Activated T-helper 1 cell treated with anti-CD3 and anti-CD28 coated beads, Interleukin-12 subunit alpha, Interleukin-12 subunit beta, Interleukin-2, Interleukin-4 antibody, amounts not matched to agents 30 ng/mL and 10 ng/mL and 1 ng/mL, durations not matched to agents 14 hours and 24 hours and 36 hours (primary cell): ENCODE data around the gene CHD5. TPM values are rescaled to one million over a fixed set of nuclear protein-coding genes. Genes with fewer than 3 reads are reported as not detected.

Source experiments
- DNase-seq: peaks from one replicate; pipeline ENCODE4 v3.0.0; 2021; ENCODE audit warnings: low spot score
- H3K27ac Mint-ChIP-seq: one replicate; pipeline ENCODE4 v1.8.0; 2021; ENCODE audit warnings: mild to moderate bottlenecking, mixed read lengths
- H3K27me3 Mint-ChIP-seq: one replicate; pipeline ENCODE4 v1.8.0; 2022; ENCODE audit warnings: mild to moderate bottlenecking, moderate library complexity, mixed read lengths; ENCODE audit not compliant: insufficient read depth
- H3K36me3 Mint-ChIP-seq: one replicate; pipeline ENCODE4 v1.8.0; 2021; ENCODE audit warnings: low read depth, mixed read lengths
- H3K4me1 Mint-ChIP-seq: one replicate; pipeline ENCODE4 v1.8.0; 2021; ENCODE audit warnings: low read depth, mixed read lengths
- H3K4me3 Mint-ChIP-seq: one replicate; pipeline ENCODE4 v1.8.0; 2021; ENCODE audit warnings: mild to moderate bottlenecking, moderate library complexity, mixed read lengths
- H3K9me3 Mint-ChIP-seq: one replicate; pipeline ENCODE4 v1.8.0; 2021; ENCODE audit warnings: mixed read lengths
- intact Hi-C: fragments of 100-400 bp; cut with micrococcal nuclease; formaldehyde crosslinking; loops from one replicate; pipeline ENCODE4 v1.15.1; 2024
- total RNA-seq: library from RNA; stranded (reverse); gene quantifications from 2 replicates; pipeline ENCODE4 v1.2.3, GENCODE V29; 2022

CHD5 gene
- total RNA-seq, 1 donor from 2014 or later = 0.62 TPM

- H3K27ac Mint-ChIP-seq = no peak overlapping the region
- H3K36me3 Mint-ChIP-seq = no peaks in the 10 kb centered on the region
- DNase-seq = no peak
- intact Hi-C loops = no loop called here
- peaks cover 11% of the 10 kb centered on the region for H3K4me1 Mint-ChIP-seq
- H3K4me3 Mint-ChIP-seq = no peak overlapping the region
- H3K27me3 Mint-ChIP-seq = peaks cover 9% of the 10 kb centered on the region
- H3K9me3 Mint-ChIP-seq = peaks cover 7% of the 10 kb centered on the region
These were observed 64.0 kb downstream of the CHD5 start for GRCh38 chr1:6116137-6116536.

DNA sequence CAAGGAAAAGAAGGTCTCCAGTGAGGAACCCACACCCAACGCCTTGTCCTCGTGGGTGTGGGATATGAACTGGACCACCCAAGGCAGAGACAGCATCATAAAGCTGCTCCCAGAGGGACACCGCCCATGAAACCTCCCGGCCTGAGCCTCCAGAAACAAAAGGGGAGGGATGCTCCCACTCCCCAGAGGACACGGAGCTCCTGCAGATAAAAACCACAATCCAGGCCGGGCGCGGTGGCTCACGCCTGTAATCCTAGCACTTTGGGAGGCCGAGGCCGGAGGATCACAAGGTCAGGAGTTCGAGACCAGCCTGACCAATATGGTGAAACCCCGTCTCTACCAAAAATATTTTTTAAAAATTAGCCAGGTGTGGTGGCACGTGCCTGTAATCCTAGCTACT lies 66.4 kb downstream of the CHD5 start:
- H3K27me3 Mint-ChIP-seq = peaks cover 9% of the 10 kb centered on the region
- intact Hi-C loops = no loop called here
- H3K4me3 Mint-ChIP-seq = no peak overlapping the region
- no peaks in the 10 kb centered on the region for H3K36me3 Mint-ChIP-seq
- peaks cover 7% of the 10 kb centered on the region for H3K9me3 Mint-ChIP-seq
- H3K27ac Mint-ChIP-seq = no peak overlapping the region
- H3K4me1 Mint-ChIP-seq = peaks cover 11% of the 10 kb centered on the region
- DNase-seq = no peak

DNA sequence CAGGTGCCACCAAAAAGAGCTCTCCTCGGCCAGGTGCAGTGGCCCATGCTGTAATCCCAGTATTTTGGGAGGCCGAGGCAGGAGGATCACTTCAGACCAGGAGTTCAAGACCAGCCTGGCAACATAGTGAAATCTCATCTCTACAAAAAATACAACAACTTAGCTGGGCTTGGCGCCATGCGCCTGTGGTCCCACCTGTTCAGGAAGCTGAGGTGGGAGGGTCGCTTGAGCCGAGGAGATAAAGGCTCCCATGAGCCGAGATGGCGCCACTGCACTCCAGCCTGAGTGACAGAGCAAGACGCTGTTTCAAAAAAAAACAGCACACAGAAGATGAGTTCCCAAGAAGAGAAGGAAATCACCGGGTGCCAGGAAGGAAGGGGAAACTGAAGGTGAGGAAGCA lies 67.0 kb downstream of the CHD5 start:
- intact Hi-C loops = no loop called here
- Mint-ChIP-seq H3K36me3 (no peaks in the 10 kb centered on the region), H3K27me3 (peaks cover 13% of the 10 kb centered on the region), H3K9me3 (peaks cover 7% of the 10 kb centered on the region), H3K4me3 (no peak overlapping the region), H3K27ac (no peak overlapping the region), H3K4me1 (peaks cover 11% of the 10 kb centered on the region)
- DNase-seq = no peak

- Mint-ChIP-seq H3K36me3 (no peaks in the 10 kb centered on the region), H3K27me3 (peaks cover 13% of the 10 kb centered on the region), H3K9me3 (peaks cover 7% of the 10 kb centered on the region), H3K27ac (no peak overlapping the region), H3K4me1 (peaks cover 11% of the 10 kb centered on the region), H3K4me3 (no peak overlapping the region)
- intact Hi-C loops = no loop called here
- DNase-seq = no peak
These were observed 67.5 kb downstream of the CHD5 start for GRCh38 chr1:6112690-6113005.

DNA sequence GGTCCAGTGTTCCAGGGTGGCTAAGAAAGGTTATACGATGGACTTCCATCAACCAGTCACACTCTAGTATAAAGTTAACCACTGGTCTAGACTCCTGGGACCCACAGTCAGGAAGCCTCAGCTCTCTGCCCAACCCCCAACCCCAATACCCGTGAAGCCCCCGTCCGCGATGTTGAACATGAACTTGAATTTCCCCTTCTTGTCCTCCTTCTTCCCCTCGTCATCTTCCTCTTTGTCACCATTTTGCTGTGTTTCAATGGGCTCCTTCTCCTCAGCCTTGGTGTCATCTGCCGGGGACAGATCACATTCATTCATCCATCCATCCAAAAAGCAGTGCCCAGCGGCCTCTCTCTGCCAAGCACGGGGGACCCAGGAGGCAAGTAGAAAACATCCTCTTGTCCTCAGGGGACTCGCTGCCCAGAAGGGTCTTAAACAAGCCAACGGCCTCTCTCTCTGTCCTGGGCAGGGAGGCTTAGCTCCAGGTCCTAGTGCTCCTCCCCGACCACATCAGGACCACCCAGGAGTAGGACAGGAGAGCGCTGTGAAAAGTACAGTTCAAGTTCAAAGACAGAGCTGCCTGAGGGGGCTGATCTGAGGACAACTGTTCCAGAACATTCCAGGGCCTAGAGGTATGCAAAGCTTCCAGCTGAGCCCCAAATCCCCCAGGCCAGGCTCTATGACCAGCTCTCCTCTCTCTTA lies 68.0 kb downstream of the CHD5 start:
- Mint-ChIP-seq H3K4me1 (peaks cover 9% of the 10 kb centered on the region), H3K9me3 (peaks cover 5% of the 10 kb centered on the region), H3K36me3 (no peaks in the 10 kb centered on the region), H3K27me3 (peaks cover 13% of the 10 kb centered on the region), H3K4me3 (no peak overlapping the region), H3K27ac (no peak overlapping the region)
- no peak for DNase-seq
- intact Hi-C loops = no loop called here

DNA sequence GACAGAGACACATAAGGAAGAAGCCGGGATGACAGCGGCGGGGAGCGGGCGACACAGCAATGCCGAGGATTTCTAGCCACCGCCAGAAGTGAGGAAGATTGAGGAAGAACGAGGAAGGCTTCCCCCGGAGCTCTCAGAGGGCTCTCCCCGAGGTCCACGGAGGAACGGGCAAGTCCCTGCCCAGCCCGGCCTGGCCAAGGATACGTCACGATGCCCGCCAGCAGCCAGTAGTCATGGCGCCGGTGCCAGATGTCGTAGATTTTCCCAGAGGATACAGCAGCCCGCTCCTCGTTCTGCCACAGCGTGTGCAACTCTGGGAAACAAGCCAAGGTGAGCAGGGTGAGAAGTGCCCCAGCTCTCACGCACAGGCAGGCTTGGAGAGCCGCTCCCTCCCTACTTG lies 68.5 kb downstream of the CHD5 start:
- intact Hi-C loops = no loop called here
- Mint-ChIP-seq H3K9me3 (no peaks in the 10 kb centered on the region), H3K4me1 (peaks cover 4% of the 10 kb centered on the region), H3K27ac (no peak overlapping the region), H3K27me3 (peaks cover 8% of the 10 kb centered on the region), H3K4me3 (no peak overlapping the region), H3K36me3 (no peaks in the 10 kb centered on the region)
- DNase-seq = no peak

GRCh38 chr1:6110326-6110725 lies 69.8 kb downstream of the CHD5 start:
- Mint-ChIP-seq H3K36me3 (no peaks in the 10 kb centered on the region), H3K4me1 (no peaks in the 10 kb centered on the region), H3K4me3 (no peak overlapping the region), H3K27me3 (peaks cover 8% of the 10 kb centered on the region), H3K9me3 (no peaks in the 10 kb centered on the region), H3K27ac (no peak overlapping the region)
- no peak for DNase-seq
- intact Hi-C loops = no loop called here

- H3K9me3 Mint-ChIP-seq = no peaks in the 10 kb centered on the region
- no peak overlapping the region for H3K4me3 Mint-ChIP-seq
- no peak for DNase-seq
- H3K36me3 Mint-ChIP-seq = no peaks in the 10 kb centered on the region
- no peak overlapping the region for H3K27ac Mint-ChIP-seq
- peaks cover 8% of the 10 kb centered on the region for H3K27me3 Mint-ChIP-seq
- intact Hi-C loops = loop anchor here (2.0 to 5.0 kb wide), 2 partner anchors 31 to 73 kb away; partner anchors contain the start of gene CHD5
- H3K4me1 Mint-ChIP-seq = no peaks in the 10 kb centered on the region
These were observed 70.4 kb downstream of the CHD5 start for GRCh38 chr1:6109688-6110087.

GRCh38 chr1:6108937-6109614 lies 71.0 kb downstream of the CHD5 start:
- Mint-ChIP-seq H3K9me3 (no peaks in the 10 kb centered on the region), H3K27me3 (peaks cover 8% of the 10 kb centered on the region), H3K4me1 (no peaks in the 10 kb centered on the region), H3K36me3 (no peaks in the 10 kb centered on the region), H3K27ac (no peak overlapping the region), H3K4me3 (no peak overlapping the region)
- DNase-seq = peak; percentile 25
- intact Hi-C loops = loop anchor here (1.0 to 5.0 kb wide), 3 partner anchors 32 to 136 kb away; partner anchors contain the start of gene CHD5

DNA sequence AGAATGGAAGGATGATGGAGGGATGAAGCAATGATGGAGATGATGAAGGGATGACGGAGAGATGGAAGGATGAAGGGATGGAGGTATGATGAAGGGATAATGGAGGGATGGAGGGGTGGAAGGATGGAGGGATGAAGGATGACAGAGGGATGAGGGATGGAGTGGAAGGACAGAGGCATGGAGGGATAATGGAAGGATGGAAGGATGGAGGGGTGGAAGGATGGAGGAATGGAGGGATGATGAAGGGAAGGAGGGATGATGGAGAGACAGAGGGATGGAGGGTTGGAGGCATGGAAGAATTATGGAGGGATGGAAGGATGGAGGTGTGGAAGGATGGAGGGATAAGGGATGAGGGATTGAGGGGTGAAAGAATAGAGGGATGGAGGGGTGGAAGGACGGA lies 71.6 kb downstream of the CHD5 start:
- Mint-ChIP-seq H3K9me3 (no peaks in the 10 kb centered on the region), H3K4me3 (no peak overlapping the region), H3K27me3 (peaks cover 8% of the 10 kb centered on the region), H3K36me3 (no peaks in the 10 kb centered on the region), H3K27ac (no peak overlapping the region), H3K4me1 (no peaks in the 10 kb centered on the region)
- no peak for DNase-seq
- intact Hi-C loops = loop anchor here (1.0 to 5.0 kb wide), 3 partner anchors 32 to 137 kb away; partner anchors contain the start of gene CHD5

GRCh38 chr1:6107409-6108356 lies 72.4 kb downstream of the CHD5 start:
- no peak overlapping the region for H3K4me3 Mint-ChIP-seq
- H3K27me3 Mint-ChIP-seq = peaks cover 11% of the 10 kb centered on the region
- no peaks in the 10 kb centered on the region for H3K4me1 Mint-ChIP-seq
- no peak for DNase-seq
- H3K36me3 Mint-ChIP-seq = no peaks in the 10 kb centered on the region
- no peaks in the 10 kb centered on the region for H3K9me3 Mint-ChIP-seq
- H3K27ac Mint-ChIP-seq = no peak overlapping the region
- intact Hi-C loops = loop anchor here (1.0 to 5.0 kb wide), 3 partner anchors 33 to 138 kb away; partner anchors contain the start of gene CHD5

DNA sequence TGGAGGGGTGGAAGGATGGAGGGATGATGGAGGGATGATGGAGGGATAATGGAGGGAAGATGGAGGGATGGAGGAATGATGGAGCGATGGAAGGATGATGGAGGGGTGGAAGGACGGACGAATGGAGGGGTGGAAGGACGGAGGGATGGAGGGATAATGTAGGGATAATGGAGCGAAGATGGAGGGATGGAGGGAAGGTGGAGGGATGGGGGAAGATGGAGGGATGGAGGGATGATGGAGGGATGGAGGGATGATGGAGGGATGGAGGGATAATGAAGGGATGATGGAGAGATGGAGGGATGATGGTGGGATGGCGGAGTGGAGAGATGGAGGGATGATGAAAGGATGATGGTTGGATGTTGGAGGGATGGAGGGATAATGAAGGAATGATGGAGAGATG lies 73.1 kb downstream of the CHD5 start:
- no peaks in the 10 kb centered on the region for H3K36me3 Mint-ChIP-seq
- DNase-seq = no peak

More for the DNA sequence above, 73.1 kb downstream of the CHD5 start:
- H3K27me3 Mint-ChIP-seq = peaks cover 8% of the 10 kb centered on the region
- H3K9me3 Mint-ChIP-seq = no peaks in the 10 kb centered on the region
- intact Hi-C loops = loop anchor here (5.0 kb wide), 1 partner anchor 75 kb away; the partner anchor contains the start of gene CHD5
- H3K4me1 Mint-ChIP-seq = no peaks in the 10 kb centered on the region
- no peak overlapping the region for H3K4me3 Mint-ChIP-seq
- H3K27ac Mint-ChIP-seq = no peak overlapping the region
